HEK293T (cell line): Measurements from ENCODE around the gene TM4SF1.

Experiments used
- ARNT ChIP-seq: fragments of 450-650 bp; IDR thresholded peaks from 2 replicates; pipeline ENCODE4 v1.6.1; 2017; ENCODE audit warnings: mild to moderate bottlenecking
- BHLHE40 ChIP-seq: fragments of 450-650 bp; IDR thresholded peaks from 2 replicates; pipeline ENCODE4 v1.6.1; 2016; ENCODE audit warnings: mild to moderate bottlenecking, moderate library complexity, borderline replicate concordance
- CTBP1 ChIP-seq: fragments of 450-650 bp; IDR thresholded peaks from 2 replicates; pipeline ENCODE4 v1.6.1; 2016; ENCODE audit warnings: borderline replicate concordance
- ELF4 ChIP-seq: fragments of 450-650 bp; IDR thresholded peaks from 2 replicates; pipeline ENCODE4 v1.6.1; 2017; ENCODE audit warnings: antibody characterized with exemption
- FOXA1 ChIP-seq: fragments of 450-650 bp; IDR thresholded peaks from 2 replicates; pipeline ENCODE4 v1.6.1; 2016; ENCODE audit warnings: mild to moderate bottlenecking
- HDGF ChIP-seq: fragments of 450-650 bp; IDR thresholded peaks from 2 replicates; pipeline ENCODE4 v1.6.1; 2017; ENCODE audit warnings: antibody characterized with exemption, borderline replicate concordance
- LEF1 ChIP-seq: fragments of 450-650 bp; IDR thresholded peaks from 2 replicates; pipeline ENCODE4 v1.6.1; 2017; ENCODE audit warnings: mild to moderate bottlenecking, borderline replicate concordance
- PKNOX1 ChIP-seq: fragments of 450-650 bp; IDR thresholded peaks from 2 replicates; pipeline ENCODE4 v1.6.1; 2016
- SP1 ChIP-seq: fragments of 450-650 bp; IDR thresholded peaks from 2 replicates; pipeline ENCODE4 v1.6.1; 2017
- ZNF384 ChIP-seq: fragments of 450-650 bp; IDR thresholded peaks from 2 replicates; pipeline ENCODE4 v1.6.1; 2016

DNA sequence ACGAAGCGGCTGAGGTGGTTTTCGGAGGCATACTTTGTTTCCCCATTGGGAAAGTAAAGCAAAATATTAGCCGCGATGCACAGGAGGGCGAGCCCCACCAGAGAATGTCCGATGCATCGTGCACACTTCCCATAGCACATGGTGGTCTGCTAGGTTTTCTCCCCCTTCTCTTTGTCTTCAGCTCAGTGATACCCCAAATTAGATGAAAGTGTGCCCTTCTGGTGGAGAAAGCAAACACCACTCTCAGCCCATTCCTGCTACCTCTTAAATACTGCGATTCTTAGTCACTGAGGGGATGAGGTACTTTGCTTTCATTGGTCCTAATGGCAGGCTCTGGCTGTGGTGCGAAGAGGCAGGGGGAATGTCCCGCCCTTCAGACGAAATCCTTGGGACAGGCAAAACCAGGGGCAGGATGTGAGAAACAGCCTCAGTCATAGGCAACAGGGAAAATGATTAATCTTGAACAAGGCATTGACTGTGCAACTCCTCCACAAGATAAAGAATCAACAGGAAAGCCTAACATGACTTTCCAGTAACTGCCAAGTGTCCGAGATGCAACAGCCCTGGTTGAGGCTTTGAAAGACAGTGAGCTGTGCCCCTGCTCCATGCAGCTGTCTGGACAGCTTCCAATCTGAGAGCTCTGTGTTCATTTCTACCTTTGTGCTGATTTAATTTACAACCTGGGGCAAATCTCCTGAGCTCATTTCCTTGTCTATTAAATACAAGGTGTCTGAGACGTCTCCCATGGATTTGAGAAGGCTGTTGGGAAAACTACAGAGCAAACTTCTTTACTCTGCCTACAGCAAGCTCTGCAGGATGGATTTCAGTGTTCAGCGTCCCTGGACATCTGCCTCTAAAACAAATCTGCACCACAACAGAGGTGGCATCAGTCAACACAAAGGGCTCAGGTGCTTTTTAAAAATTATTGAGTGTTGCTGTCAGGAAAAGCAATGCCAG, at the start of gene TM4SF1:
- TF ChIP-seq SP1 (no peak), ARNT (no peak), PKNOX1 (no peak), HDGF (no peak), ZNF384 (no peak), BHLHE40 (no peak), CTBP1 (no peak), ELF4 (no peak), FOXA1 (no peak), LEF1 (no peak)
